Epithelial cell of proximal tubule (primary cell): Measurements from ENCODE around the gene SS18L1. TPM values are rescaled to one million over a fixed set of nuclear protein-coding genes. Genes with fewer than 3 reads are reported as not detected.

Experiments
- DNase-seq: peaks from one replicate; pipeline ENCODE4 v3.0.0-alpha.2; 2011; ENCODE audit warnings: low read depth
- H3K4me3 ChIP-seq: 2 replicates; pipeline ENCODE4 v1.5.1; 2011; ENCODE audit warnings: low read depth, mild to moderate bottlenecking, low read length
- CTCF ChIP-seq: conservative IDR thresholded peaks from 2 replicates; pipeline ENCODE4 v1.5.1; 2012; ENCODE audit warnings: low read depth, mild to moderate bottlenecking, low read length
- total RNA-seq: library from RNA; depleted of rRNA; stranded (reverse); fragments of >200 nt; gene quantifications from 2 replicates; pipeline ENCODE4 v1.2.3, GENCODE V29; 2015

SS18L1 gene, protein sequence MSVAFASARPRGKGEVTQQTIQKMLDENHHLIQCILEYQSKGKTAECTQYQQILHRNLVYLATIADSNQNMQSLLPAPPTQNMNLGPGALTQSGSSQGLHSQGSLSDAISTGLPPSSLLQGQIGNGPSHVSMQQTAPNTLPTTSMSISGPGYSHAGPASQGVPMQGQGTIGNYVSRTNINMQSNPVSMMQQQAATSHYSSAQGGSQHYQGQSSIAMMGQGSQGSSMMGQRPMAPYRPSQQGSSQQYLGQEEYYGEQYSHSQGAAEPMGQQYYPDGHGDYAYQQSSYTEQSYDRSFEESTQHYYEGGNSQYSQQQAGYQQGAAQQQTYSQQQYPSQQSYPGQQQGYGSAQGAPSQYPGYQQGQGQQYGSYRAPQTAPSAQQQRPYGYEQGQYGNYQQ
- 10.2 and 11.4 TPM in 2 replicates for total RNA-seq

GRCh38 chr20:62143081-62143956, at the start of gene SS18L1, which contains the start of gene PSMA7:
Gene SS18L1 (plus strand): TSS chr20:62143769. CDS start chr20:62143821, 52 bp downstream.
Gene PSMA7 (minus strand): TSS chr20:62143394. CDS start chr20:62143303, 91 bp downstream.
- no peak for TF ChIP-seq CTCF
- DNase-seq: no peak
- peak within 1 kb of the TSS; percentile 80 for H3K4me3 ChIP-seq

DNA sequence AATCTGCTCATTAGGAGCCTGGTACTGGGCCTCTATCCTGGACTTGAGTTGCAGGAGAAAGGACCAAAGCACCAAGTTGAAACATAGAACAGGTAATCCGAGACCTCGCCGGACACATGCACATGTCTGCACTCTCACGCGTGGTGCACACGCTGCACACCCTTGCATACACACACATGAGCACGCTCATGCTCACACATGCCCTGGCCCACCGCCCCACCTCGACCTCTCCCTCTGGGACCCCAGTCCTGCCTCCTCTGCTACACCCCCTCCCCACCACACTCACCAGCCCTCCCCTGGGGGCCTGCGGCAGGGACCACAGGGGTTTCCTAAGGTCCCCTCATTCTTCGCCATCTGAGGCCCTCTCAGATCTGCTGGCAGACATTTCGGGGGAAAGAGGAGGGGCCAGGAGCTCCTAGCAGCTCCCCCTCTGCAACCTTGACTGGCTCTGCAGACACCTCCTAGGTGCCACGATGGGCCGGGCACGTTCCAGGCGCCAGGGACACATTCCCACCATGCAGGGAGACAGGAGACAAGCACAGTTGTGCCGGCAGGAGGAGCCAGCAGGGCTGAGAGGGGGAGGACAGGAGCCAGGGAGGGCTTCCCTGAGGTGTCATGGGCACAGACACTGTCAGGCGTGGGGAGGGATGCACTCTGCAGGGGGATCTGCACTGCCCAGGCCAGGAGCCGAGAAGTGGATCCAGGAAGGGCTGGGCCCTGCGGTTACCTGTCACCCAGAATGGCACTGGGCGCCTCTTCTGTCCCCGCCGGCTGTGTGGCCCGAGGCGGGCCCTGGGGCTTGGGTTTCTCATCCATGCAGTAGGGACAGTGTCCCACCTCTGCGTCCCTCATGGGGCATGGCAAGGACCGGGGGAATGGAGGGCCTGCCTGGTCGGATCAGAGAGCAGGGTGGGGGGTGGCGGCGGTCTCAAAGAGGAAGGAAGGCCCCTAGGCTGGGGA, 46.9 kb upstream of the SS18L1 start:
- no peak overlapping the region for H3K4me3 ChIP-seq
- TF ChIP-seq CTCF: no peak
- DNase-seq: no peak

DNA sequence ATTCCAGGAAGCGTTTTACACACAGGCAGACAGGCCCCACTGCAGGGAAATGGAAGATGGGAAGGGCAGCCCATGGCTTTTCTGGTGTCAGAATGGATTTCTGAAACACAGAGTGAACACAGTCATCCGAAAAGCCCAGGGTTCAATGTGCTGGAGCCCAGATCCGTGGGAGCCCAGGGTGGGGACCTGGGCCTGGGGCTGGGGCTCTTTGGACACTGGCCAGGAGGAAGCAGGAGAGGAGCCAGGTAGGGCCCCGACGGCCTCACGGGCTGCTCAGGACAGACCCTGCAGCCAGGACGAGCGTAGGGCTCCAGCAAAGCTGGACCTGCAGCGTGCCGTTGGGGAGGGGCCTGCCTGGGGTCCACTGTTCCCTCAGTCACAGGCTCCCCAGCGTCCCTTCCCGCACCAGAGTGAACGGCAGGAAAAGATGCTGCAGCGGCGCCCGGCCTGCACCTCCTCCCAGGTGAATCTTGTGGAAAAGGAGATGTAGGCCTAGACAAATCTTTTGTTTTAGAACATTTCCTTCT, 45.6 kb upstream of the SS18L1 start:
- no peak overlapping the region for H3K4me3 ChIP-seq
- DNase-seq: no peak
- TF ChIP-seq CTCF: no peak

- no peak overlapping the region for H3K4me3 ChIP-seq
- TF ChIP-seq CTCF: no peak
- no peak for DNase-seq
Observed at GRCh38 chr20:62101078-62101477, 42.5 kb upstream of the SS18L1 start.

- TF ChIP-seq CTCF: no peak
- no peak overlapping the region for H3K4me3 ChIP-seq
- no peak for DNase-seq
Observed at GRCh38 chr20:62103508-62104233, 39.9 kb upstream of the SS18L1 start.

- no peak overlapping the region for H3K4me3 ChIP-seq
- DNase-seq: no peak
- TF ChIP-seq CTCF: no peak
Observed at GRCh38 chr20:62104234-62104789, 39.3 kb upstream of the SS18L1 start.
